Measurements from ENCODE around the gene SPTBN4. TPM values are rescaled to one million over a fixed set of nuclear protein-coding genes. Genes with fewer than 3 reads are reported as not detected.

SPTBN4 gene
- polyA plus RNA-seq, 1 donor from 2014 or later: 12.7 TPM

DNA sequence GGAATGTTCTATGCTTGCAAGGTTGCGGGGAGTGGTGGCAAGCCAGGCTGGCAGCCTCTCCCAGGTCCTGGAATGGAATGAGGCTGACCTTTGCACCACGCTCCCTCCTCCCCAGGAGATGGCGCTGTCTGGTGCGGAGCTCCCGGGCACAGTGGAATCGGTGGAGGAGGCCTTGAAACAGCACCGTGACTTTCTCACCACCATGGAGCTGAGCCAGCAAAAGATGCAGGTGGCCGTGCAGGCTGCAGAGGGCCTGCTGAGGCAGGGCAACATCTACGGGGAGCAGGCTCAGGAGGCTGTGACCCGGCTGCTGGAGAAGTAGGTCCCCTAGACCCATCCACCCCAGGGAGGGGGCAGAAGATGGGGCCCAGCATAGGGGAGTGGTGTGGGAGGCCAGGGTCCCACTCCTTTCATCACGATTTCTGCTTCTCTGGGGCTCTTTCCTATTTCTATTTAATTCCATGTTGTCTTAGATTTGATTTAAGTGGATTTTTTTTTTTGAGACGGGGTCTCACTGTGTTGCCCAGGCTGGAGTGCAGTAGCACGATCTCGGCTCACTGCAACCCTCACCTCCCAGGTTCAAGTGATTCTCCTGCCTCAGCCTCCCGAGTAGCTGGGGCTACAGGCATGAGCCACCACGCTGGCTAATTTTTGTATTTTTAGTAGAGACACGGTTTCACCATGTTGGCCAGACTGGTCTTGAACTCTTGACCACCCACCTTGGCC lies 56.7 kb downstream of the SPTBN4 start:
- H3K4me2 ChIP-seq (ENCODE audit: low read length): no peak overlapping the region
- H3K79me2 ChIP-seq (replicated peaks; ENCODE audit: insufficient read depth, low read length): no peaks in the 10 kb centered on the region
- peaks cover 23% of the 10 kb centered on the region for H3K27me3 ChIP-seq (ENCODE audit: insufficient read depth, low read depth, low read length)
- no peaks in the 10 kb centered on the region for H4K20me1 ChIP-seq (ENCODE audit: insufficient read depth)
- H3K27ac ChIP-seq (ENCODE audit: low read length): no peak overlapping the region
- no peaks in the 10 kb centered on the region for H3K9me2 ChIP-seq (ENCODE audit: insufficient read depth, low read length)
- no peak overlapping the region for H3K4me3 ChIP-seq (ENCODE audit: low read length)
- no peaks in the 10 kb centered on the region for H3K9me3 ChIP-seq (ENCODE audit: low read length)
- H2AFZ ChIP-seq (ENCODE audit: low read depth, low read length): no peak overlapping the region
- TF ChIP-seq, protein P1, sequence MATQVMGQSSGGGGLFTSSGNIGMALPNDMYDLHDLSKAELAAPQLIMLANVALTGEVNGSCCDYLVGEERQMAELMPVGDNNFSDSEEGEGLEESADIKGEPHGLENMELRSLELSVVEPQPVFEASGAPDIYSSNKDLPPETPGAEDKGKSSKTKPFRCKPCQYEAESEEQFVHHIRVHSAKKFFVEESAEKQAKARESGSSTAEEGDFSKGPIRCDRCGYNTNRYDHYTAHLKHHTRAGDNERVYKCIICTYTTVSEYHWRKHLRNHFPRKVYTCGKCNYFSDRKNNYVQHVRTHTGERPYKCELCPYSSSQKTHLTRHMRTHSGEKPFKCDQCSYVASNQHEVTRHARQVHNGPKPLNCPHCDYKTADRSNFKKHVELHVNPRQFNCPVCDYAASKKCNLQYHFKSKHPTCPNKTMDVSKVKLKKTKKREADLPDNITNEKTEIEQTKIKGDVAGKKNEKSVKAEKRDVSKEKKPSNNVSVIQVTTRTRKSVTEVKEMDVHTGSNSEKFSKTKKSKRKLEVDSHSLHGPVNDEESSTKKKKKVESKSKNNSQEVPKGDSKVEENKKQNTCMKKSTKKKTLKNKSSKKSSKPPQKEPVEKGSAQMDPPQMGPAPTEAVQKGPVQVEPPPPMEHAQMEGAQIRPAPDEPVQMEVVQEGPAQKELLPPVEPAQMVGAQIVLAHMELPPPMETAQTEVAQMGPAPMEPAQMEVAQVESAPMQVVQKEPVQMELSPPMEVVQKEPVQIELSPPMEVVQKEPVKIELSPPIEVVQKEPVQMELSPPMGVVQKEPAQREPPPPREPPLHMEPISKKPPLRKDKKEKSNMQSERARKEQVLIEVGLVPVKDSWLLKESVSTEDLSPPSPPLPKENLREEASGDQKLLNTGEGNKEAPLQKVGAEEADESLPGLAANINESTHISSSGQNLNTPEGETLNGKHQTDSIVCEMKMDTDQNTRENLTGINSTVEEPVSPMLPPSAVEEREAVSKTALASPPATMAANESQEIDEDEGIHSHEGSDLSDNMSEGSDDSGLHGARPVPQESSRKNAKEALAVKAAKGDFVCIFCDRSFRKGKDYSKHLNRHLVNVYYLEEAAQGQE (IDR thresholded peaks at IDR 0.05; ENCODE audit: borderline replicate concordance): no peak
- TF ChIP-seq MXI1 (conservative IDR thresholded peaks at IDR 0.05; ENCODE audit: poor library complexity, severe bottlenecking): no peak
- TF ChIP-seq, protein P2, sequence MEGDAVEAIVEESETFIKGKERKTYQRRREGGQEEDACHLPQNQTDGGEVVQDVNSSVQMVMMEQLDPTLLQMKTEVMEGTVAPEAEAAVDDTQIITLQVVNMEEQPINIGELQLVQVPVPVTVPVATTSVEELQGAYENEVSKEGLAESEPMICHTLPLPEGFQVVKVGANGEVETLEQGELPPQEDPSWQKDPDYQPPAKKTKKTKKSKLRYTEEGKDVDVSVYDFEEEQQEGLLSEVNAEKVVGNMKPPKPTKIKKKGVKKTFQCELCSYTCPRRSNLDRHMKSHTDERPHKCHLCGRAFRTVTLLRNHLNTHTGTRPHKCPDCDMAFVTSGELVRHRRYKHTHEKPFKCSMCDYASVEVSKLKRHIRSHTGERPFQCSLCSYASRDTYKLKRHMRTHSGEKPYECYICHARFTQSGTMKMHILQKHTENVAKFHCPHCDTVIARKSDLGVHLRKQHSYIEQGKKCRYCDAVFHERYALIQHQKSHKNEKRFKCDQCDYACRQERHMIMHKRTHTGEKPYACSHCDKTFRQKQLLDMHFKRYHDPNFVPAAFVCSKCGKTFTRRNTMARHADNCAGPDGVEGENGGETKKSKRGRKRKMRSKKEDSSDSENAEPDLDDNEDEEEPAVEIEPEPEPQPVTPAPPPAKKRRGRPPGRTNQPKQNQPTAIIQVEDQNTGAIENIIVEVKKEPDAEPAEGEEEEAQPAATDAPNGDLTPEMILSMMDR (IDR thresholded peaks at IDR 0.05; ENCODE audit: poor library complexity, severe bottlenecking): no peak
- TF ChIP-seq TAF1 (IDR thresholded peaks at IDR 0.05; ENCODE audit: low read depth): no peak
- TF ChIP-seq EZH2 (IDR thresholded peaks at IDR 0.05; ENCODE audit: borderline replicate concordance, insufficient read depth, low read length, poor library complexity, severe bottlenecking): no peak
- TF ChIP-seq POLR2AphosphoS5 (IDR thresholded peaks at IDR 0.05): no peak
- no peak for TF ChIP-seq SMC3 (conservative IDR thresholded peaks at IDR 0.05; ENCODE audit: poor library complexity)
- no peak for TF ChIP-seq EP300 (conservative IDR thresholded peaks at IDR 0.05; ENCODE audit: poor library complexity, severe bottlenecking)
- no peak for TF ChIP-seq RAD21 (conservative IDR thresholded peaks at IDR 0.05)
- no peak overlapping the region for H3K9ac ChIP-seq (ENCODE audit: low read length)
- no peaks in the 10 kb centered on the region for H3F3A ChIP-seq (ENCODE audit: insufficient read depth, low read length, poor library complexity, severe bottlenecking)
- no peaks in the 10 kb centered on the region for H3K36me3 ChIP-seq (ENCODE audit: insufficient read depth, low read length)

DNA sequence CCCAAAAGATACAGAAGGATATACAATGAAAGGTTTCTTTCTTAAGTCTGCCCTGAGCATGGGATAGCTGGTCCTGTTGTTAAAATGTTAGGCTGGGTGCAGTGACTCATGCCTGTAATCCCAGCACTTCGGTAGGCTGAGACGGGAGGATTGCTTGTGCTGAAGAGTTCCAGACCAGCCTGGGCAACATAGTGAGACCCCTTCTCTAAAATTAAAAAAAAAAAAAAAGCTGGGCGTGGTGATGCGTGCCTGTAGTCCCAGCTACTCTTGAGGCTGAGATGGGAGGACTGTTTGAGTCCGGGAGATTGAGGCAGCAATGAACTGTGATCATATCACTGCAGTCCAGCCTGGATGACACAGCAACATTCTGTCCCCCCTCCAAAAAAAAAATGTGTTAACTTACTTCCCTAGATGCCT lies 57.3 kb downstream of the SPTBN4 start:
- TF ChIP-seq EP300 (conservative IDR thresholded peaks at IDR 0.05; ENCODE audit: poor library complexity, severe bottlenecking) (no peak), EZH2 (IDR thresholded peaks at IDR 0.05; ENCODE audit: borderline replicate concordance, insufficient read depth, low read length, poor library complexity, severe bottlenecking) (no peak), POLR2AphosphoS5 (IDR thresholded peaks at IDR 0.05) (no peak), RAD21 (conservative IDR thresholded peaks at IDR 0.05) (no peak)
- TF ChIP-seq, protein P1 (IDR thresholded peaks at IDR 0.05; ENCODE audit: borderline replicate concordance): no peak
- TF ChIP-seq, protein P2 (IDR thresholded peaks at IDR 0.05; ENCODE audit: poor library complexity, severe bottlenecking): no peak
- no peaks in the 10 kb centered on the region for H3K79me2 ChIP-seq (replicated peaks; ENCODE audit: insufficient read depth, low read length)
- H3K27me3 ChIP-seq (ENCODE audit: insufficient read depth, low read depth, low read length): peaks cover 17% of the 10 kb centered on the region
- H3K36me3 ChIP-seq (ENCODE audit: insufficient read depth, low read length): no peaks in the 10 kb centered on the region
- H4K20me1 ChIP-seq (ENCODE audit: insufficient read depth): no peaks in the 10 kb centered on the region
- no peak overlapping the region for H3K9ac ChIP-seq (ENCODE audit: low read length)
- no peak overlapping the region for H3K27ac ChIP-seq (ENCODE audit: low read length)
- no peaks in the 10 kb centered on the region for H3K9me3 ChIP-seq (ENCODE audit: low read length)
- no peak overlapping the region for H3K4me2 ChIP-seq (ENCODE audit: low read length)
- no peaks in the 10 kb centered on the region for H3F3A ChIP-seq (ENCODE audit: insufficient read depth, low read length, poor library complexity, severe bottlenecking)
- no peak overlapping the region for H2AFZ ChIP-seq (ENCODE audit: low read depth, low read length)
- no peaks in the 10 kb centered on the region for H3K9me2 ChIP-seq (ENCODE audit: insufficient read depth, low read length)
- no peak overlapping the region for H3K4me3 ChIP-seq (ENCODE audit: low read length)

All from neural cell (in vitro differentiated cells).